HepG2 (cell line): ENCODE measurements around the gene ANKRD13D. TPM values are rescaled to one million over a fixed set of nuclear protein-coding genes. Genes with fewer than 3 reads are reported as not detected.

ENCODE experiments used
- ATAC-seq: fragments of 200-7000 bp; cut with Tn5 transposase; 3 replicates; pipeline ENCODE4 v1.9.1; 2020; ENCODE audit warnings: mild to moderate bottlenecking, moderate library complexity
- BruUV-seq: library from RNA; stranded (reverse); fragments of 400-500 nt; replicated peaks from 2 replicates; lab custom pipeline; 2021; lab: Mats Ljungman, UMichigan
- CTCF ChIA-PET: fragments of 300-600 bp; formaldehyde crosslinking; extraction: SDS; loops from one replicate; lab custom pipeline; 2021; ENCODE audit warnings: low total read pairs, inconsistent platforms, low intra/inter-chr PET ratio; lab: Yijun Ruan, JAX
- POLR2A ChIA-PET: fragments of 350-600 bp; sonication (Branson Sonifier 250); formaldehyde crosslinking; loops from one replicate; lab custom pipeline; 2020; ENCODE audit warnings: antibody characterized with exemption, inconsistent platforms; lab: Yijun Ruan, JAX
- DNase-seq: peaks from one replicate; pipeline ENCODE4 v3.0.0-alpha.2; 2015; ENCODE audit warnings: low spot score
- FAIRE-seq: peaks from 3 replicates; lab custom pipeline; 2011; peaks lifted over from hg19 to GRCh38; lab: Jason Lieb, UNC
- H2AFZ ChIP-seq: one replicate; pipeline ENCODE4 v1.6.1; 2011; ENCODE audit warnings: low read length, inconsistent platforms
- H3K27ac ChIP-seq: fragments of 300-600 bp; 3 replicates; pipeline ENCODE4 v1.8.0; 2011; ENCODE audit warnings: mixed run types, mild to moderate bottlenecking, mixed read lengths, low read length, inconsistent platforms; ENCODE audit not compliant: insufficient read depth; ENCODE audit errors: extremely low read length
- H3K27me3 ChIP-seq, 2 experiments: fragments of 200-600 bp in 1 of 2; 2 replicates in 1 of 2; 3 replicates in 1 of 2; pipeline versions ENCODE4 v1.6.0 to v1.8.0; 2011; ENCODE audit warnings: low read length in 2 of 2, mild to moderate bottlenecking in 2 of 2, moderate library complexity in 2 of 2, inconsistent platforms in 1 of 2; ENCODE audit not compliant: insufficient read depth in 2 of 2, control insufficient read depth in 1 of 2
- H3K36me3 ChIP-seq, 2 experiments: fragments of 200-600 bp in 1 of 2; replicated peaks in 1 of 2; 2 replicates in 1 of 2; 3 replicates in 1 of 2; pipeline versions ENCODE4 v1.5.1 to v1.8.0; 2011; ENCODE audit warnings: low read length in 2 of 2, inconsistent platforms in 1 of 2; ENCODE audit not compliant: insufficient read depth in 2 of 2, control insufficient read depth in 1 of 2
- H3K4me1 ChIP-seq: 2 replicates; pipeline ENCODE4 v1.5.1; 2012; ENCODE audit warnings: low read length, inconsistent platforms; ENCODE audit not compliant: insufficient read depth
- H3K4me2 ChIP-seq: 2 replicates; pipeline ENCODE4 v1.6.0; 2011; ENCODE audit warnings: low read depth, low read length, inconsistent platforms
- H3K4me3 ChIP-seq, 3 experiments: fragments of 200-600 bp in 1 of 3; sonication (generic), shearing (Covaris generic) in 1 of 3; replicated peaks in 1 of 3; 2 replicates each; pipeline ENCODE4 v1.5.1; 2011 to 2016; ENCODE audit warnings: low read length in 3 of 3, inconsistent platforms in 2 of 3, low read depth in 2 of 3, mild to moderate bottlenecking in 2 of 3, control low read depth in 1 of 3, mixed read lengths in 1 of 3; ENCODE audit not compliant: insufficient read depth in 1 of 3
- H3K79me2 ChIP-seq: one replicate; pipeline ENCODE4 v1.6.1; 2011; ENCODE audit warnings: low read length, inconsistent platforms; ENCODE audit not compliant: insufficient read depth
- H3K9ac ChIP-seq: 2 replicates; pipeline ENCODE4 v1.6.0; 2011; ENCODE audit warnings: mild to moderate bottlenecking, low read depth, low read length, inconsistent platforms; ENCODE audit not compliant: insufficient read depth
- H3K9me3 ChIP-seq: 2 replicates; pipeline ENCODE4 v1.5.1; 2012; ENCODE audit warnings: mild to moderate bottlenecking, low read length
- H4K20me1 ChIP-seq: 2 replicates; pipeline ENCODE4 v1.6.0; 2011; ENCODE audit warnings: inconsistent platforms, mild to moderate bottlenecking, low read length, moderate library complexity; ENCODE audit not compliant: insufficient read depth
- BCL6 ChIP-seq: IDR thresholded peaks from 2 replicates; pipeline ENCODE4 v1.6.1; 2016; ENCODE audit warnings: missing genetic modification reagents, missing compliant biosample characterization
- GATAD2A ChIP-seq: IDR thresholded peaks from 2 replicates; pipeline ENCODE4 v1.6.1; 2016
- NR2F1 ChIP-seq, 2 experiments: fragments of 450-650 bp in 1 of 2; formaldehyde crosslinking in 1 of 2; IDR thresholded peaks; 2 replicates each; pipeline versions ENCODE4 v1.5.0 to v1.6.1; 2016 to 2020; ENCODE audit warnings: mild to moderate bottlenecking in 1 of 2, missing compliant biosample characterization in 1 of 2, missing genetic modification reagents in 1 of 2, moderate library complexity in 1 of 2
- SOX13 ChIP-seq, 3 experiments: fragments of 450-650 bp in 1 of 3; sonication (generic) in 1 of 3; formaldehyde crosslinking in 1 of 3; IDR thresholded peaks in 2 of 3; conservative IDR thresholded peaks in 1 of 3; 2 replicates each; pipeline versions ENCODE4 v1.5.0 to v1.6.1; 2016 to 2020; ENCODE audit warnings: antibody characterized with exemption in 1 of 3, mild to moderate bottlenecking in 1 of 3, missing compliant biosample characterization in 1 of 3, missing genetic modification reagents in 1 of 3, moderate library complexity in 1 of 3
- ZFP36L2 ChIP-seq: sonication (generic); formaldehyde crosslinking; IDR thresholded peaks from 2 replicates; pipeline ENCODE4 v1.4.0; 2020; ENCODE audit warnings: missing genetic modification reagents
- ZNF264 ChIP-seq: sonication (generic); formaldehyde crosslinking; IDR thresholded peaks from 2 replicates; pipeline ENCODE4 v1.4.0; 2020; ENCODE audit warnings: missing genetic modification reagents
- ZNF615 ChIP-seq: sonication (generic); formaldehyde crosslinking; IDR thresholded peaks from 2 replicates; pipeline ENCODE4 v1.5.0; 2020; ENCODE audit warnings: mild to moderate bottlenecking, missing genetic modification reagents, borderline replicate concordance
- WGBS: methylation state at CpG from one replicate; pipeline ENCODE4 v1.1.6; 2017; ENCODE audit warnings: low lambda C conversion rate; 5-methylcytosine and 5-hydroxymethylcytosine counted together
- in situ Hi-C: cut with HindIII; loops from 2 replicates; pipeline ENCODE4 v1.10.0; 2017; ENCODE audit warnings: low pct_unique_long_range_greater_than_20kb; ENCODE audit not compliant: extremely low pct_ligation_motif_present
- intact Hi-C: fragments of 100-400 bp; cut with micrococcal nuclease; formaldehyde crosslinking; loops from one replicate; pipeline ENCODE4 v1.10.0; 2022; ENCODE audit not compliant: unreplicated experiment
- polyA plus RNA-seq, 8 experiments: library from polyadenylated mRNA; depleted of rRNA in 3 of 8; stranded (reverse) in 7 of 8; unstranded in 1 of 8; fragments of >200 nt; fragmentation: Illumina TruSeq in 4 of 8; extraction: Trizol in 4 of 8; gene quantifications; 2 replicates each; pipeline versions ENCODE4 v1.2.1 to v1.2.3, GENCODE V29; 2011 to 2016; ENCODE audit warnings: low read depth in 4 of 8, missing spikeins in 1 of 8, mixed read lengths in 1 of 8; ENCODE audit not compliant: insufficient read depth in 1 of 8
- total RNA-seq, 5 experiments: library from RNA; depleted of rRNA; stranded (reverse); fragments of >200 nt; fragmentation: Illumina TruSeq; extraction: Trizol; gene quantifications; 2 replicates each; pipeline ENCODE4 v1.2.3, GENCODE V29; 2016; ENCODE audit warnings: low read depth in 1 of 5
- TF ChIP-seq, protein P1 (sequence below): sonication (generic); formaldehyde crosslinking; IDR thresholded peaks from 2 replicates; pipeline ENCODE4 v1.8.0; 2022; ENCODE audit warnings: low read depth, missing genetic modification reagents
- TF ChIP-seq, protein P2 (sequence below): sonication (generic); formaldehyde crosslinking; IDR thresholded peaks from 2 replicates; pipeline ENCODE4 v1.8.0; 2022; ENCODE audit warnings: mild to moderate bottlenecking, missing genetic modification reagents, moderate library complexity
- TF ChIP-seq, protein P3 (sequence below): sonication (generic); formaldehyde crosslinking; IDR thresholded peaks from 2 replicates; pipeline ENCODE4 v1.8.1; 2023; ENCODE audit warnings: missing genetic modification reagents, inconsistent platforms, borderline replicate concordance

ANKRD13D gene
- total and polyA plus RNA-seq, 2 of the 13 experiments (the other 11 are each of a cell fraction or from before 2014, with no cell fraction given) = 18.6 to 27.3 TPM

DNA sequence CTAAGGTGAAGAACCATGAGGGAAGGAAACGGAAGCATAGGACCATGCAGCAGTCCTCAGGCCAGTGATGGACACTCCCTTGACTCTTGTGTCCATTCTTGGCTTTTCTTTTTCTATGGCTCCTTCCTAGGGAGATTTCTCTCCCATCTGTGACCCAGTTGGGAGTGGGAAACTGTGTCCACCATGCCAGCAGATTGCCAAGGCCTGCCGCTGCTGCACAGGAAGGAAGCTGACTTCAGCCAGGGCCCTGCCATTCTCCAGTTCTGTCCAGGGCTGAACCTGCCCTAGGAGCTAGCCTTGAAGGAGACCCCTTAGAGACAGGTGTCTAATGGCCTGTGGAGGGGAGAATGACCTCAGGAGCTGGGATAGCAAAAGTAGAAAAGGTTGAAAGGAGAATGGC is 31.6 kb downstream of the ANKRD13D start:
- no TSS peak for BruUV-seq
- Histone ChIP-seq H2AFZ (no peak overlapping the region), H3K27ac (no peak overlapping the region), H3K9me3 (no peaks in the 10 kb centered on the region), H3K4me1 (peaks cover 15% of the 10 kb centered on the region), H3K4me2 (no peak overlapping the region), H3K79me2 (no peaks in the 10 kb centered on the region), H3K27me3 (no peaks in the 10 kb centered on the region), H3K36me3 (no peaks in the 10 kb centered on the region), H3K4me3 (no peak overlapping the region), H3K9ac (no peak overlapping the region), H4K20me1 (no peaks in the 10 kb centered on the region)
- CTCF ChIA-PET = no interaction called here
- ATAC-seq (no peak), FAIRE-seq (no peak), DNase-seq (no peak)
- POLR2A ChIA-PET = no interaction called here
- in situ Hi-C loops = no loop called here
- TF ChIP-seq BCL6 (CRISPR knock-in tag) = no peak
- TF ChIP-seq NR2F1 (CRISPR knock-in tag; IDR thresholded peaks at IDR 0.05) = no peak
- TF ChIP-seq ZNF264 = no peak
- TF ChIP-seq GATAD2A (CRISPR knock-in tag) = no peak
- no peak for TF ChIP-seq SOX13 (IDR thresholded peaks at IDR 0.05)
- TF ChIP-seq SOX13 (CRISPR knock-in tag; conservative IDR thresholded peaks at IDR 0.05 in 1 of 2, IDR thresholded peaks at IDR 0.05 in 1 of 2) = no peak
- TF ChIP-seq ZFP36L2 = no peak
- TF ChIP-seq, protein P1, sequence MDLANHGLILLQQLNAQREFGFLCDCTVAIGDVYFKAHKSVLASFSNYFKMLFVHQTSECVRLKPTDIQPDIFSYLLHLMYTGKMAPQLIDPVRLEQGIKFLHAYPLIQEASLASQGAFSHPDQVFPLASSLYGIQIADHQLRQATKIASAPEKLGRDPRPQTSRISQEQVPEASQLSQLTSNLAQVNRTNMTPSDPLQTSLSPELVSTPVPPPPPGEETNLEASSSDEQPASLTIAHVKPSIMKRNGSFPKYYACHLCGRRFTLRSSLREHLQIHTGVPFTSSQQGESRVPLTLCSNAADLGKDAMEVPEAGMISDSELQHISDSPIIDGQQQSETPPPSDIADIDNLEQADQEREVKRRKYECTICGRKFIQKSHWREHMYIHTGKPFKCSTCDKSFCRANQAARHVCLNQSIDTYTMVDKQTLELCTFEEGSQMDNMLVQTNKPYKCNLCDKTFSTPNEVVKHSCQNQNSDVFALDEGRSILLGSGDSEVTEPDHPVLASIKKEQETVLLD (CRISPR knock-in tag) = no peak
- TF ChIP-seq, protein P2, sequence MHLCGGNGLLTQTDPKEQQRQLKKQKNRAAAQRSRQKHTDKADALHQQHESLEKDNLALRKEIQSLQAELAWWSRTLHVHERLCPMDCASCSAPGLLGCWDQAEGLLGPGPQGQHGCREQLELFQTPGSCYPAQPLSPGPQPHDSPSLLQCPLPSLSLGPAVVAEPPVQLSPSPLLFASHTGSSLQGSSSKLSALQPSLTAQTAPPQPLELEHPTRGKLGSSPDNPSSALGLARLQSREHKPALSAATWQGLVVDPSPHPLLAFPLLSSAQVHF (CRISPR knock-in tag) = no peak
- TF ChIP-seq, protein P3, sequence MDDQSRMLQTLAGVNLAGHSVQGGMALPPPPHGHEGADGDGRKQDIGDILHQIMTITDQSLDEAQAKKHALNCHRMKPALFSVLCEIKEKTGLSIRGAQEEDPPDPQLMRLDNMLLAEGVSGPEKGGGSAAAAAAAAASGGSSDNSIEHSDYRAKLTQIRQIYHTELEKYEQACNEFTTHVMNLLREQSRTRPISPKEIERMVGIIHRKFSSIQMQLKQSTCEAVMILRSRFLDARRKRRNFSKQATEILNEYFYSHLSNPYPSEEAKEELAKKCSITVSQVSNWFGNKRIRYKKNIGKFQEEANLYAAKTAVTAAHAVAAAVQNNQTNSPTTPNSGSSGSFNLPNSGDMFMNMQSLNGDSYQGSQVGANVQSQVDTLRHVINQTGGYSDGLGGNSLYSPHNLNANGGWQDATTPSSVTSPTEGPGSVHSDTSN (CRISPR knock-in tag) = no peak
- no peak for TF ChIP-seq ZNF615
- 100% methylated on average over 1 of the region's 2 CpGs for WGBS
- intact Hi-C loops = no loop called here
